DND-41 (cell line): ENCODE results near the gene TMEM128.

Experiments
- CTCF ChIP-seq: IDR thresholded peaks from 2 replicates; pipeline ENCODE4 v1.5.1; 2012; ENCODE audit warnings: borderline replicate concordance, low read length, moderate library complexity, mild to moderate bottlenecking; ENCODE audit not compliant: poor library complexity, severe bottlenecking; ENCODE audit errors: extremely low read depth
- EZH2 ChIP-seq: IDR thresholded peaks from 3 replicates; pipeline ENCODE4 v1.6.1; 2012; ENCODE audit warnings: borderline replicate concordance, low read depth, mild to moderate bottlenecking, moderate library complexity, low read length, inconsistent platforms; ENCODE audit not compliant: severe bottlenecking

- no peak for TF ChIP-seq CTCF
- no peak for TF ChIP-seq EZH2
These were observed 33.8 kb upstream of the TMEM128 start for GRCh38 chr4:4281787-4282186.
